Measurements from ENCODE around the gene AGR3. TPM values are rescaled to one million over a fixed set of nuclear protein-coding genes. Genes with fewer than 3 reads are reported as not detected.

AGR3 gene
- total and polyA plus RNA-seq, 8 donors, result 14.2 to 74.0 (median 24.2) TPM; not detected in 3

GRCh38 chr7:16900209-16900768 lies 18.5 kb upstream of the AGR3 start:
- 84 to 91% (median 89%) methylated on average over 4 of the region's 4 CpGs for WGBS, 5 donors
- Histone ChIP-seq H3K27me3 (no peaks in the 10 kb centered on the region), H3K4me3 (no peak overlapping the region), H3K9me3 (peaks cover 0 to 9% (median 2%) of the 10 kb centered on the region in 4 donors), H3K36me3 (no peaks in the 10 kb centered on the region), H3K27ac (no peak overlapping the region), H3K4me1 (peaks cover 0 to 1% (median 0%) of the 10 kb centered on the region in 4 donors)
- DNase-seq, result no peak
- no peak for TF ChIP-seq EP300 (IDR thresholded peaks at IDR 0.05)
- TF ChIP-seq, protein P1, sequence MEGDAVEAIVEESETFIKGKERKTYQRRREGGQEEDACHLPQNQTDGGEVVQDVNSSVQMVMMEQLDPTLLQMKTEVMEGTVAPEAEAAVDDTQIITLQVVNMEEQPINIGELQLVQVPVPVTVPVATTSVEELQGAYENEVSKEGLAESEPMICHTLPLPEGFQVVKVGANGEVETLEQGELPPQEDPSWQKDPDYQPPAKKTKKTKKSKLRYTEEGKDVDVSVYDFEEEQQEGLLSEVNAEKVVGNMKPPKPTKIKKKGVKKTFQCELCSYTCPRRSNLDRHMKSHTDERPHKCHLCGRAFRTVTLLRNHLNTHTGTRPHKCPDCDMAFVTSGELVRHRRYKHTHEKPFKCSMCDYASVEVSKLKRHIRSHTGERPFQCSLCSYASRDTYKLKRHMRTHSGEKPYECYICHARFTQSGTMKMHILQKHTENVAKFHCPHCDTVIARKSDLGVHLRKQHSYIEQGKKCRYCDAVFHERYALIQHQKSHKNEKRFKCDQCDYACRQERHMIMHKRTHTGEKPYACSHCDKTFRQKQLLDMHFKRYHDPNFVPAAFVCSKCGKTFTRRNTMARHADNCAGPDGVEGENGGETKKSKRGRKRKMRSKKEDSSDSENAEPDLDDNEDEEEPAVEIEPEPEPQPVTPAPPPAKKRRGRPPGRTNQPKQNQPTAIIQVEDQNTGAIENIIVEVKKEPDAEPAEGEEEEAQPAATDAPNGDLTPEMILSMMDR (IDR thresholded peaks at IDR 0.05), result no peak
- TF ChIP-seq POLR2A (IDR thresholded peaks at IDR 0.05), result no peak
- no peak for TF ChIP-seq POLR2AphosphoS5 (IDR thresholded peaks at IDR 0.05)
- intact Hi-C loops (cut with DNase I; ENCODE audit: low total_unique reads), result no loop called here

DNA sequence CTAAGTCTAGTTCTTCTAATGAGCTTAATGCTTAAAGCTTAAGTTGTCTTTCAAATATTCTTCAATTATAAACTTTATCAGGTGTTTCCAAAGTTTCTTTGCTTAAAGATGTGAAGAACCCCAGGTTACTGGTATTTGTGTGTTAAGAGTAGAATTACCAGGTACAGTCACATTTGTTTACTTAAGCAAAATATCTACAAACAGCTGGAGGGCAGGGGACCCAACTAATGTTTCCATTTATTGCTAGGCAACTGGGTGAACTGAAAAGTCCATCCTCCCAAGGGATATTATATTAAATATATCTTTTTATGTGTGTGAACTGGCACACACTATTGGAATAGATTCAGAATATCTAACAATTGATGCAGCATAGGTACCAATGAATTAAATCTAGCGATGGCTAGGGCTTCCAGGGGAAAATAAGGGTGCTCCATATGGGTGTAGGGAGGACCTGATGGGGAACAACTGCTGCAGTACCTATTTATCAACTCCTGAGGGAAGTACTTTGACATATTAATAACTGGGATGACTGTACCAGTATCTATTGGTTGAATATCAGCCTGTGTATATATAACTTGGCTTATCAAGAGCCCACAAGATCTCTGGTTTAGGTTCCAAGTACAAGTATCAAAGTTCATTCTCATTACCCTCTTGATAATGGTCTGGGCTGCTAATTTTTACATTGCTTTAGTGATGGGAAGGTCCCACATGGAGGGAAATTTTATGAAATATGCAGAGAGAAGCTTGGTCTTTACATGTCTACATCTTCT lies 10.3 kb upstream of the AGR3 start:
- TF ChIP-seq, protein P1 (IDR thresholded peaks at IDR 0.05), result peak in 1 of 7 experiments; percentile 8
- no peak for TF ChIP-seq POLR2A (IDR thresholded peaks at IDR 0.05)
- no peak for TF ChIP-seq EP300 (IDR thresholded peaks at IDR 0.05)
- TF ChIP-seq POLR2AphosphoS5 (IDR thresholded peaks at IDR 0.05), result peak in 2 of 3 donors; percentile 16 to 31
- intact Hi-C loops (cut with DNase I; ENCODE audit: low total_unique reads), result no loop called here
- 27 to 65% (median 41%) methylated on average over 1 of the region's 1 CpG for WGBS, 5 donors
- peak overlapping the region in 2 of 5 donors; percentile 48 to 54 for H3K27ac ChIP-seq
- H3K36me3 ChIP-seq, result no peaks in the 10 kb centered on the region
- H3K9me3 ChIP-seq, result no peaks in the 10 kb centered on the region
- no peaks in the 10 kb centered on the region for H3K27me3 ChIP-seq
- no peak overlapping the region for H3K4me3 ChIP-seq
- peaks cover 0 to 27% (median 15%) of the 10 kb centered on the region in 4 donors for H3K4me1 ChIP-seq
- peak in 1 of 2 donors; percentile 26 for DNase-seq

- Histone ChIP-seq H3K27me3 (no peaks in the 10 kb centered on the region), H3K27ac (peak overlapping the region in 2 of 5 donors; percentile 41 to 48), H3K9me3 (no peaks in the 10 kb centered on the region), H3K4me3 (no peak overlapping the region), H3K36me3 (no peaks in the 10 kb centered on the region), H3K4me1 (peaks cover 0 to 27% (median 15%) of the 10 kb centered on the region in 4 donors)
- intact Hi-C loops (cut with DNase I; ENCODE audit: low total_unique reads), result no loop called here
- DNase-seq, result peak; percentile 40 to 87
- 13 to 26% (median 16%) methylated on average over 2 of the region's 2 CpGs for WGBS, 5 donors
- TF ChIP-seq, protein P1 (IDR thresholded peaks at IDR 0.05), result peak in 5 of 7 experiments; percentile 14 to 60 (median 45)
- no peak for TF ChIP-seq EP300 (IDR thresholded peaks at IDR 0.05)
- no peak for TF ChIP-seq POLR2A (IDR thresholded peaks at IDR 0.05)
- TF ChIP-seq POLR2AphosphoS5 (IDR thresholded peaks at IDR 0.05), result peak in 2 of 3 donors; percentile 13 to 73
Measured at GRCh38 chr7:16891338-16891737, 9.6 kb upstream of the AGR3 start.

DNA sequence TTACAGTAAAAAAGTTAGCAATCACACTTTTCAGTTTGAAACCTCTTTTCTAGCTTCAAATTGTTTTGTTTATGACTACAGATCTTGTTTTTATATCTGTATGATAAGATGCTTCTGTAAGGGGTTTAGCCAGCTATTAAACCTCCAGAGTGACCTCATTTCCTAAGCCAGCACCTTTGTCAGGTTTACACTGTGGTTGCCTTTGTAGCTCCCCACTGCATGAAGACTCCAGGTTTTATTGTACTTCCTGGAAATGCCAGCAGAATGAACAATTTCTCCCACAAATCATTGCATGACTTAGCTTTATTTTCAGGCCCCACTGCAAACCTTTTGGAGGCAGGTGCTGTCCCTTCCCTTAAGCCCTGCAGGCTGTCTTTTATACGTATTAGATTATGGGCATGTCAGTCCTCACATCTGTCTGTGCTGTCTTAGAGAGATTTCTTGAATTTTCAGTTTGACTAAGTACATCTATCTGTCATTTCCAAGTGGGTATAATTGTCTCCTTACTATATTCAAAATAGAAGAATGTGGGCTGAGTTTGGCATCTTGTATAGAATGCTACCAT lies 8.2 kb upstream of the AGR3 start:
- Histone ChIP-seq H3K9me3 (no peaks in the 10 kb centered on the region), H3K4me1 (peaks cover 0 to 27% (median 15%) of the 10 kb centered on the region in 4 donors), H3K4me3 (no peak overlapping the region), H3K27me3 (no peaks in the 10 kb centered on the region), H3K27ac (peak overlapping the region in 1 of 5 donors; percentile 31), H3K36me3 (no peaks in the 10 kb centered on the region)
- TF ChIP-seq POLR2A (IDR thresholded peaks at IDR 0.05) (no peak), POLR2AphosphoS5 (IDR thresholded peaks at IDR 0.05) (no peak), EP300 (IDR thresholded peaks at IDR 0.05) (no peak)
- TF ChIP-seq, protein P1 (IDR thresholded peaks at IDR 0.05), result no peak
- DNase-seq, result no peak
- whole genome bisulfite sequencing, 5 donors, result 44 to 74% (median 55%) methylated on average over 1 of the region's 1 CpG
- intact Hi-C loops (cut with DNase I; ENCODE audit: low total_unique reads), result no loop called here

Data from stomach (tissue), 9 donors.